Skin epidermis (tissue), 12 donors: Measurements from ENCODE around the gene KCNMA1.
A peak's percentile ranks its signal among the peaks of the same experiment; 100 is the strongest.

Source experiments
- H3K27ac ChIP-seq, 21 experiments: fragments of 200-600 bp; sonication (generic) in 11 of 21; one replicate each; pipeline ENCODE4 v1.5.0; 2020; ENCODE audit warnings: mild to moderate bottlenecking in 3 of 21, inconsistent platforms in 2 of 21, moderate library complexity in 2 of 21
- H3K4me3 ChIP-seq, 7 experiments: fragments of 200-600 bp; sonication (generic) in 2 of 7; one replicate each; pipeline ENCODE4 v1.5.0; 2020; ENCODE audit warnings: inconsistent platforms in 2 of 7, mild to moderate bottlenecking in 2 of 7, moderate library complexity in 1 of 7

The KCNMA1 gene

GRCh38 chr10:77566914-77567566 lies 70.6 kb downstream of the KCNMA1 start:
- Histone ChIP-seq H3K27ac (no peak overlapping the region), H3K4me3 (no peak overlapping the region)

GRCh38 chr10:77566236-77566635 lies 71.4 kb downstream of the KCNMA1 start:
- H3K27ac ChIP-seq, result no peak overlapping the region
- no peak overlapping the region for H3K4me3 ChIP-seq

- no peak overlapping the region for H3K4me3 ChIP-seq
- no peak overlapping the region for H3K27ac ChIP-seq
Measured at GRCh38 chr10:77565590-77566023, 72.0 kb downstream of the KCNMA1 start.

GRCh38 chr10:77564731-77565589 lies 72.6 kb downstream of the KCNMA1 start:
- no peak overlapping the region for H3K27ac ChIP-seq
- H3K4me3 ChIP-seq, result no peak overlapping the region

GRCh38 chr10:77563638-77564270 lies 73.9 kb downstream of the KCNMA1 start:
- H3K27ac ChIP-seq, result no peak overlapping the region

GRCh38 chr10:77562742-77563141 lies 74.9 kb downstream of the KCNMA1 start:
- Histone ChIP-seq H3K4me3 (no peak overlapping the region), H3K27ac (no peak overlapping the region)

More at GRCh38 chr10:77563638-77564270, 73.9 kb downstream of the KCNMA1 start:
- H3K4me3 ChIP-seq, result no peak overlapping the region

GRCh38 chr10:77561991-77562390 lies 75.6 kb downstream of the KCNMA1 start:
- no peak overlapping the region for H3K27ac ChIP-seq

GRCh38 chr10:77560471-77560870 lies 77.1 kb downstream of the KCNMA1 start:
- Histone ChIP-seq H3K4me3 (no peak overlapping the region), H3K27ac (no peak overlapping the region)

More at GRCh38 chr10:77561991-77562390, 75.6 kb downstream of the KCNMA1 start:
- H3K4me3 ChIP-seq, result no peak overlapping the region

GRCh38 chr10:77560052-77560451 lies 77.6 kb downstream of the KCNMA1 start:
- no peak overlapping the region for H3K4me3 ChIP-seq
- no peak overlapping the region for H3K27ac ChIP-seq

GRCh38 chr10:77556990-77557601 lies 80.5 kb downstream of the KCNMA1 start:
- H3K27ac ChIP-seq, result no peak overlapping the region
- H3K4me3 ChIP-seq, result no peak overlapping the region

GRCh38 chr10:77555591-77556212 lies 81.9 kb downstream of the KCNMA1 start:
- Histone ChIP-seq H3K4me3 (no peak overlapping the region), H3K27ac (peak overlapping the region in 4 of 21 experiments; percentile 10 to 77 (median 24))

- Histone ChIP-seq H3K27ac (peak overlapping the region in 7 of 21 experiments; percentile 10 to 77 (median 22)), H3K4me3 (no peak overlapping the region)
Measured at GRCh38 chr10:77554996-77555397, 82.6 kb downstream of the KCNMA1 start.

- Histone ChIP-seq H3K27ac (peak overlapping the region in 3 of 21 experiments; percentile 23 to 77 (median 73)), H3K4me3 (no peak overlapping the region)
Measured at GRCh38 chr10:77553966-77554365, 83.6 kb downstream of the KCNMA1 start.

GRCh38 chr10:77553311-77553710 lies 84.3 kb downstream of the KCNMA1 start:
- H3K4me3 ChIP-seq, result no peak overlapping the region
- H3K27ac ChIP-seq, result peak overlapping the region in 4 of 21 experiments; percentile 23 to 77 (median 54)

- Histone ChIP-seq H3K27ac (peak overlapping the region in 5 of 21 experiments; percentile 25 to 77 (median 30)), H3K4me3 (no peak overlapping the region)
Measured at GRCh38 chr10:77552252-77552651, 85.4 kb downstream of the KCNMA1 start.

- no peak overlapping the region for H3K4me3 ChIP-seq
- peak overlapping the region in 1 of 21 experiments; percentile 14 for H3K27ac ChIP-seq
Measured at GRCh38 chr10:77550378-77550777, 87.2 kb downstream of the KCNMA1 start.

- Histone ChIP-seq H3K27ac (no peak overlapping the region), H3K4me3 (no peak overlapping the region)
Measured at GRCh38 chr10:77548671-77549070, 88.9 kb downstream of the KCNMA1 start.

GRCh38 chr10:77548157-77548556 lies 89.5 kb downstream of the KCNMA1 start:
- Histone ChIP-seq H3K4me3 (no peak overlapping the region), H3K27ac (no peak overlapping the region)

GRCh38 chr10:77547307-77548050 lies 90.1 kb downstream of the KCNMA1 start:
- no peak overlapping the region for H3K4me3 ChIP-seq

More at GRCh38 chr10:77547307-77548050, 90.1 kb downstream of the KCNMA1 start:
- H3K27ac ChIP-seq, result no peak overlapping the region
